Measurements from ENCODE around the gene FOXK1.
A peak's percentile ranks its signal among the peaks of the same experiment; 100 is the strongest.

FOXK1 gene

GRCh38 chr7:4759211-4759610, 77.1 kb downstream of the FOXK1 start:
- POLR2A ChIA-PET (ENCODE audit: low non-redundant PET) = no interaction called here
- H3K27ac ChIP-seq = no peak overlapping the region; the same call in 1 of the 2 replicates
- no peak for TF ChIP-seq CTCF (conservative IDR thresholded peaks at IDR 0.05; ENCODE audit: low read depth)
- CTCF ChIA-PET = interaction anchor here (1.4 kb wide), 1 partner anchor 32 kb away, joined by 4 read pairs; no protein-coding TSS in a partner anchor
- no peak for DNase-seq (ENCODE audit: low spot score)

DNA sequence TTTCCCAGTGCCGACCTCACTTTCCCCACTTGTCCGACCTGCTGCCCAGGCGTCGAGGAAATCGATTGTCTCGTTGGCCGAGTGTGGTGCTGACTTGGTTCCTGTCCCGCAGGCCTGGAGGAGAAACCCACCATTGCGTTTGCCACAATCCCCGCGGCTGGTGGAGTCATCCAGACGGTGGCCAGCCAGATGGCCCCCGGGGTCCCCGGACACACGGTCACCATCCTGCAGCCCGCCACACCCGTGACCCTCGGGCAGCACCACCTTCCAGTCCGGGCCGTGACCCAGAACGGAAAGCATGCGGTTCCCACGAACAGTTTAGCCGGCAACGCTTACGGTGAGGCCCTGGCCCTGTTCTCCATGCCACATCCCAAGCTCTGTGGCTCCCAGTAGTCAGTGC, 78.9 kb downstream of the FOXK1 start:
- 0 out of 2 replicates have a peak overlapping the region, but pooled peaks have one; percentile 1 for H3K27ac ChIP-seq
- no peak for TF ChIP-seq CTCF (conservative IDR thresholded peaks at IDR 0.05; ENCODE audit: low read depth)
- POLR2A ChIA-PET (ENCODE audit: low non-redundant PET) = no interaction called here
- DNase-seq (ENCODE audit: low spot score) = no peak
- CTCF ChIA-PET = interaction anchor here (1.4 kb wide), 1 partner anchor 31 kb away, joined by 4 read pairs; no protein-coding TSS in a partner anchor

DNA sequence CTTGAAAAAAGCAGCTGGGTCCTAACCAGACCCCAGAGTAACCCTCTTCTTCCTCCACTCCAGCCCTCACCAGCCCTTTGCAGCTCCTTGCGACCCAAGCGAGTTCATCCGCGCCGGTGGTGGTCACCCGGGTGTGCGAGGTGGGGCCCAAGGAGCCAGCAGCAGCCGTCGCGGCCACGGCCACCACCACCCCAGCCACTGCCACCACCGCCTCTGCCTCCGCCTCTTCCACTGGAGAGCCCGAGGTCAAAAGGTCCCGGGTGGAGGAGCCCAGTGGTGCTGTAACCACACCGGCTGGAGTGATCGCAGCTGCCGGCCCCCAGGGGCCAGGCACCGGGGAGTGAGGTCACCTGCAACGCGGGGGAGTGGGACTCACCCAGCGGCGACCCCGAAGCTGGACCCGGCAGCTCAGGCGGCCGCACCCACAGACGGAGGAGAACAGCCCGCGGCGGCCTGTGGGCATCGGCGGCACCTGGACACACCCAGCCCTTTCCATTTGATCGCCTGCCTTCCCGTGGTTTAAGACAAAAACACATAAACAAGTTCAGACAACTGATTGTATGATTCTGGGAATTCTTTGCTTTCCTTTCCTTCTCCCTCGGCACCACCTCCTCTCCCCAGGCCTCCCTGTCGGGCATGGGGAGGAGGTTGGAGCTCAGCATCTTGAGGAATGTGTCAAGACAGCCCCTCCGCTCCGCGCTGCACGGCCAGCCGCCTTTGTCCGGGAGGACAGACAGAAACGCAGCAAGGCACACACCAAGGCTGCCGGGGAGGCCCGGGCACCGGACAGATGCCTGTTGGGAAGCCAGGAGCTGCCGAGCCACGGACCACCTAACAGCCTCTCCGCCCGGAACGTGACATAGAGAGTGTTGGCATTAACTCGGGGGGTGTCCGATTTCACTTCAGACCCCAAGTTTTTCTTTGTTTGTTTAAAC, 80.3 kb downstream of the FOXK1 start:
- no peak for TF ChIP-seq CTCF (conservative IDR thresholded peaks at IDR 0.05; ENCODE audit: low read depth)
- no peak overlapping the region for H3K27ac ChIP-seq
- ChIA-PET CTCF (interaction anchor here (0.9 kb wide), 1 partner anchor 13 kb away, joined by 3 read pairs; the partner anchor contains the start of gene AP5Z1), POLR2A (ENCODE audit: low non-redundant PET) (no interaction called here)
- DNase-seq (ENCODE audit: low spot score) = no peak

DNA sequence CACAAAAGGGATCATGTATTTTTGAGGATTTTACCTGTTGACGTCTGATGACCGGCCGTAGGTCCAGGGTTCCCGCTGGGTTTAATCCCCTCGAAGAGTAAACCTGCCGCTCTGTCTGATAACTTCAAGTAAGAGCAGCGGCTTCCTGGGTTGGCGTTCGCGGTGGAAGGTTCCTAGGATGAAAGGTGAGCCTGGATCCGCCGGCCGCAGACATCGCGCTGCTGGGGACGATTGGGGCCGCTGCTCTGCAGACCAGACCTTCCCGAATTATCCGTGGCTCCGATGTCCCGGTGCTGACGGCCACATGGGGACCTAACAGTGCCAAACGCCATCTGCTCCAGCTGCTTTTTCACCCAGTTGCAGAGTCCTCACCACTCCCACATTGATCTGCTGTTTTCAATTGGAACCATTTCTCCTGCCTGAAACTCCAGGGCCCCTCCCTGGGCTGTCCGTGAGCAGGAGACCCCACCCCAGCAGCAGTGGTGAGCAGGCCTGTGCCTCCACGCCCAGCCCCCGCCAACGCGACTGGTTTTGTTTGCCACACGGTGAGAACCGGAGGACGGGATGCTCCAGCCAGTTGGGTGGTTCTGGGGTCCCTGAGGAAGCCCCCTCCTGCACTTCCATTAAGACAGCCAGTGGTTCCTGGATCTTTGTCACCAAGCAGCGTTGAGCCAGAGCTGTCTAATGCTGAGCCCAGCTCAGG, 81.1 kb downstream of the FOXK1 start:
- POLR2A ChIA-PET (ENCODE audit: low non-redundant PET) = no interaction called here
- CTCF ChIA-PET = interaction anchor here (0.7 kb wide), 1 partner anchor 12 kb away, joined by 4 read pairs; the partner anchor contains the start of gene AP5Z1
- no peak for TF ChIP-seq CTCF (conservative IDR thresholded peaks at IDR 0.05; ENCODE audit: low read depth)

DNA sequence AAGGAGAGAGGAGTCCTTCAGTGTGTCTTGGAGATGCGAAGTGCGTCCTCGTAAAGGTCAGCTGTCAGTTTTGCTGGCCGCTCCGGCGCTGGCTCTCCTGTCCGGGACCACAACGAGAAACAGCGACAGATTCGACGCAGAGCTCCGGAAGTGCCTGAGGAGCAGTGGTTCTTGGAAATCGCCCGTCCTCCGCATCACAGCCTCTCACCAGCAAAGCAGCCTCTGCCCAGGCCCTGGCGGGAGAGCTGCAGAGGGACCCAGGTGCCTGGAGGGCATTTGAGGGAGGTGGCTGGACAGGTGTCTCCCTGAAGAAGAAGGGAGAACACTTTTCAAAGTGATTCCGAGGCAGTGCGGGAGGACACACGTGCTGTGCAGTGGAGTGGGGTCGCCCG, 81.7 kb downstream of the FOXK1 start:
- TF ChIP-seq CTCF (conservative IDR thresholded peaks at IDR 0.05; ENCODE audit: low read depth) = no peak
- DNase-seq (ENCODE audit: low spot score) = no peak
- ChIA-PET POLR2A (ENCODE audit: low non-redundant PET) (no interaction called here), CTCF (interaction anchor here (0.7 kb wide), 1 partner anchor 11 kb away, joined by 4 read pairs; the partner anchor contains the start of gene AP5Z1)
- no peak overlapping the region for H3K27ac ChIP-seq

More for the DNA sequence above, 81.1 kb downstream of the FOXK1 start:
- DNase-seq (ENCODE audit: low spot score) = no peak
- no peak overlapping the region for H3K27ac ChIP-seq

- ChIA-PET POLR2A (ENCODE audit: low non-redundant PET) (no interaction called here), CTCF (no interaction called here)
- H3K27ac ChIP-seq = peak overlapping the region; percentile 19
- no peak for DNase-seq (ENCODE audit: low spot score)
- no peak for TF ChIP-seq CTCF (conservative IDR thresholded peaks at IDR 0.05; ENCODE audit: low read depth)
These were observed 82.4 kb downstream of the FOXK1 start for GRCh38 chr7:4764402-4765007.

Measured in RWPE1 (cell line).